ENCODE data around the gene ADAT2. TPM values are rescaled to one million over a fixed set of nuclear protein-coding genes. Genes with fewer than 3 reads are reported as not detected.
"Not testable (repeated sequence)": the region's sequence is repeated elsewhere in the genome, so short reads cannot be mapped to it uniquely, and the experiment has no call there.

Gene ADAT2
- total and polyA plus RNA-seq, 2 donors (not counting 1 experiment from before 2014, with no cell fraction given), result 13.6 to 16.0 TPM

- Mint-ChIP-seq H3K27ac (no peak overlapping the region), H3K4me1 (peaks cover 8% of the 10 kb centered on the region), H3K4me3 (no peak overlapping the region), H3K27me3 (no peaks in the 10 kb centered on the region), H3K9me3 (ENCODE audit: insufficient read depth) (no peaks in the 10 kb centered on the region)
- Histone ChIP-seq H2AFZ (ENCODE audit: insufficient read depth, low read depth, low read length, poor library complexity, severe bottlenecking) (no peak overlapping the region), H3K79me2 (ENCODE audit: control insufficient read depth, insufficient read depth, low read length) (no peaks in the 10 kb centered on the region), H3K9me3 (ENCODE audit: control extremely low read depth in 1 of 3, control insufficient read depth in 2 of 3, insufficient read depth in 1 of 3, low read length in 2 of 3) (no peaks in the 10 kb centered on the region), H3K27me3 (replicated peaks in 1 of 4; ENCODE audit: control extremely low read depth in 1 of 4, control insufficient read depth in 3 of 4, insufficient read depth in 4 of 4, low read length in 3 of 4) (no peaks in the 10 kb centered on the region), H3K27ac (ENCODE audit: low read length in 2 of 2) (no peak overlapping the region), H3K4me1 (ENCODE audit: control insufficient read depth in 2 of 2, insufficient read depth in 2 of 2, low read length in 2 of 2) (peaks cover 0 to 3% of the 10 kb centered on the region in 2 donors), H3K4me3 (ENCODE audit: control extremely low read depth in 1 of 5, extremely low read depth in 1 of 5, insufficient read depth in 1 of 5, low read depth in 2 of 5, low read length in 4 of 5) (no peak overlapping the region), H3K9ac (ENCODE audit: low read length) (no peak overlapping the region), H3K4me2 (replicated peaks; ENCODE audit: low read depth, low read length, poor library complexity, severe bottlenecking) (no peak overlapping the region), H3K36me3 (replicated peaks in 1 of 2; ENCODE audit: control extremely low read depth in 1 of 2, control insufficient read depth in 1 of 2, extremely low read depth in 1 of 2, insufficient read depth in 2 of 2, low read length in 1 of 2) (peaks cover 3 to 34% of the 10 kb centered on the region in 2 experiments), H4K20me1 (ENCODE audit: control insufficient read depth, insufficient read depth, low read length, poor library complexity, severe bottlenecking) (no peaks in the 10 kb centered on the region)
- TF ChIP-seq EZH2 (IDR thresholded peaks at IDR 0.05; ENCODE audit: borderline replicate concordance, insufficient read depth, low read depth, low read length, poor library complexity, severe bottlenecking) (no peak), CTCF (IDR thresholded peaks at IDR 0.05) (no peak)
- intact Hi-C loops (cut with micrococcal nuclease), result no loop called here
- no peak for ATAC-seq (ENCODE audit: low read depth)
- 100% methylated on average over 1 of the region's 1 CpG for WGBS (ENCODE audit: insufficient coverage)
- CTCF ChIA-PET, result no interaction called here
- no peak for DNase-seq
- POLR2A ChIA-PET, result no interaction called here
Observed at GRCh38 chr6:143476545-143476944, 26.1 kb upstream of the ADAT2 start.

GRCh38 chr6:143471822-143472221 is 21.3 kb upstream of the ADAT2 start:
- WGBS (ENCODE audit: insufficient coverage), result no CpG with 5 or more reads among the region's 1 CpG
- ChIA-PET POLR2A (no interaction called here), CTCF (no interaction called here)
- Histone ChIP-seq H3K4me3 (ENCODE audit: control extremely low read depth in 1 of 5, extremely low read depth in 1 of 5, insufficient read depth in 1 of 5, low read depth in 2 of 5, low read length in 4 of 5) (no peak overlapping the region), H3K79me2 (ENCODE audit: control insufficient read depth, insufficient read depth, low read length) (no peaks in the 10 kb centered on the region), H3K27me3 (replicated peaks in 1 of 4; ENCODE audit: control extremely low read depth in 1 of 4, control insufficient read depth in 3 of 4, insufficient read depth in 4 of 4, low read length in 3 of 4) (no peaks in the 10 kb centered on the region), H3K9ac (ENCODE audit: low read length) (no peak overlapping the region), H3K9me3 (ENCODE audit: control extremely low read depth in 1 of 3, control insufficient read depth in 2 of 3, insufficient read depth in 1 of 3, low read length in 2 of 3) (no peaks in the 10 kb centered on the region), H3K4me2 (replicated peaks; ENCODE audit: low read depth, low read length, poor library complexity, severe bottlenecking) (no peak overlapping the region), H3K36me3 (replicated peaks in 1 of 2; ENCODE audit: control extremely low read depth in 1 of 2, control insufficient read depth in 1 of 2, extremely low read depth in 1 of 2, insufficient read depth in 2 of 2, low read length in 1 of 2) (peaks cover 2 to 38% of the 10 kb centered on the region in 2 experiments), H4K20me1 (ENCODE audit: control insufficient read depth, insufficient read depth, low read length, poor library complexity, severe bottlenecking) (no peaks in the 10 kb centered on the region), H3K27ac (ENCODE audit: low read length in 2 of 2) (no peak overlapping the region), H2AFZ (ENCODE audit: insufficient read depth, low read depth, low read length, poor library complexity, severe bottlenecking) (no peak overlapping the region), H3K4me1 (ENCODE audit: control insufficient read depth in 2 of 2, insufficient read depth in 2 of 2, low read length in 2 of 2) (no peaks in the 10 kb centered on the region)
- H3K9me3 Mint-ChIP-seq (ENCODE audit: insufficient read depth), result no peaks in the 10 kb centered on the region
- no peak overlapping the region for H3K4me3 Mint-ChIP-seq
- intact Hi-C loops (cut with micrococcal nuclease), result no loop called here
- no peak for ATAC-seq (ENCODE audit: low read depth)
- no peaks in the 10 kb centered on the region for H3K4me1 Mint-ChIP-seq
- no peak for DNase-seq
- no peaks in the 10 kb centered on the region for H3K27me3 Mint-ChIP-seq
- TF ChIP-seq EZH2 (IDR thresholded peaks at IDR 0.05; ENCODE audit: borderline replicate concordance, insufficient read depth, low read depth, low read length, poor library complexity, severe bottlenecking) (no peak), CTCF (IDR thresholded peaks at IDR 0.05) (no peak)
- no peak overlapping the region for H3K27ac Mint-ChIP-seq

GRCh38 chr6:143468823-143469222 is 18.3 kb upstream of the ADAT2 start:
- H3K4me3 Mint-ChIP-seq; H2AFZ ChIP-seq (ENCODE audit: insufficient read depth, low read depth, low read length, poor library complexity, severe bottlenecking); H3K79me2 ChIP-seq (ENCODE audit: control insufficient read depth, insufficient read depth, low read length); ATAC-seq (ENCODE audit: low read depth); H3K4me1 Mint-ChIP-seq; DNase-seq; H3K4me1 ChIP-seq (ENCODE audit: control insufficient read depth in 2 of 2, insufficient read depth in 2 of 2, low read length in 2 of 2); H4K20me1 ChIP-seq (ENCODE audit: control insufficient read depth, insufficient read depth, low read length, poor library complexity, severe bottlenecking); H3K4me2 ChIP-seq (replicated peaks; ENCODE audit: low read depth, low read length, poor library complexity, severe bottlenecking); POLR2A ChIA-PET; H3K27ac Mint-ChIP-seq; H3K9me3 ChIP-seq (ENCODE audit: control extremely low read depth in 1 of 3, control insufficient read depth in 2 of 3, insufficient read depth in 1 of 3, low read length in 2 of 3); H3K27ac ChIP-seq (ENCODE audit: low read length in 2 of 2); H3K27me3 Mint-ChIP-seq; H3K9me3 Mint-ChIP-seq (ENCODE audit: insufficient read depth); H3K9ac ChIP-seq (ENCODE audit: low read length); H3K27me3 ChIP-seq (replicated peaks in 1 of 4; ENCODE audit: control extremely low read depth in 1 of 4, control insufficient read depth in 3 of 4, insufficient read depth in 4 of 4, low read length in 3 of 4); intact Hi-C loops (cut with micrococcal nuclease); H3K4me3 ChIP-seq (ENCODE audit: control extremely low read depth in 1 of 5, extremely low read depth in 1 of 5, insufficient read depth in 1 of 5, low read depth in 2 of 5, low read length in 4 of 5): not testable (repeated sequence)
- CTCF ChIA-PET, result interaction anchor here (0.7 kb wide), 1 partner anchor 994 kb away, joined by 3 read pairs; no protein-coding TSS in a partner anchor
- WGBS (ENCODE audit: insufficient coverage), result no CpG with 5 or more reads among the region's 2 CpGs
- peaks cover 2 to 24% of the 10 kb centered on the region in 2 experiments for H3K36me3 ChIP-seq (replicated peaks in 1 of 2; ENCODE audit: control extremely low read depth in 1 of 2, control insufficient read depth in 1 of 2, extremely low read depth in 1 of 2, insufficient read depth in 2 of 2, low read length in 1 of 2)

All from B cell (primary cell).